H1 (cell line): ENCODE measurements around the gene AQP11.

ENCODE experiments used
- CHD1 ChIP-seq: IDR thresholded peaks from 2 replicates; pipeline ENCODE4 v1.6.1; 2012; ENCODE audit warnings: low read depth, low read length, improper control_type of control experiment
- CTCF ChIP-seq, 3 experiments: IDR thresholded peaks; 1 replicate in 2 of 3; 2 replicates in 1 of 3; pipeline versions ENCODE4 v1.5.1 to v1.6.1; 2011; ENCODE audit warnings: low read length in 3 of 3, mild to moderate bottlenecking in 3 of 3, inconsistent platforms in 2 of 3, low read depth in 1 of 3, moderate library complexity in 1 of 3; ENCODE audit not compliant: insufficient read depth in 1 of 3; ENCODE audit errors: control extremely low read depth in 1 of 3
- JUN ChIP-seq: IDR thresholded peaks from 2 replicates; pipeline ENCODE4 v1.6.1; 2011; ENCODE audit warnings: low read depth, mild to moderate bottlenecking, improper control_type of control experiment, low read length
- KDM1A ChIP-seq: fragments of 200-600, 300-600 bp; sonication (generic); IDR thresholded peaks from 2 replicates; pipeline ENCODE4 v1.7.1; 2016; ENCODE audit warnings: mild to moderate bottlenecking, low read length, borderline replicate concordance
- POLR2AphosphoS5 ChIP-seq: IDR thresholded peaks from 2 replicates; pipeline ENCODE4 v1.6.1; 2011; ENCODE audit warnings: low read depth, low read length
- RFX5 ChIP-seq: IDR thresholded peaks from 2 replicates; pipeline ENCODE4 v1.6.1; 2011; ENCODE audit warnings: low read depth, low read length, improper control_type of control experiment, borderline replicate concordance
- SIN3A ChIP-seq, 2 experiments: IDR thresholded peaks in 1 of 2; conservative IDR thresholded peaks in 1 of 2; 2 replicates each; pipeline ENCODE4 v1.6.1; 2011 to 2012; ENCODE audit warnings: low read length in 2 of 2, improper control_type of control experiment in 1 of 2, low read depth in 1 of 2, mild to moderate bottlenecking in 1 of 2
- TBP ChIP-seq: IDR thresholded peaks from 2 replicates; pipeline ENCODE4 v1.6.1; 2011; ENCODE audit warnings: low read depth, low read length, improper control_type of control experiment

- TF ChIP-seq KDM1A (no peak), RFX5 (no peak), TBP (no peak), CTCF (IDR thresholded peaks at IDR 0.05; ENCODE audit: control extremely low read depth in 1 of 3, insufficient read depth in 1 of 3, low read depth in 1 of 3, low read length in 3 of 3) (no peak), JUN (no peak), SIN3A (conservative IDR thresholded peaks at IDR 0.05 in 1 of 2, IDR thresholded peaks at IDR 0.05 in 1 of 2; ENCODE audit: low read depth in 1 of 2, low read length in 2 of 2) (no peak), POLR2AphosphoS5 (no peak), CHD1 (no peak)
Observed at GRCh38 chr11:77542296-77542695, 47.5 kb upstream of the AQP11 start.
